Mesendoderm (in vitro differentiated cells): ENCODE data around the gene TDRD3.

Experiments used
- DNase-seq: peaks from one replicate; pipeline ENCODE4 v3.0.0; 2013
- H2AK5ac ChIP-seq: 2 replicates; pipeline ENCODE4 v1.6.1; 2013; ENCODE audit warnings: low read length, inconsistent platforms
- H2BK120ac ChIP-seq: 2 replicates; pipeline ENCODE4 v1.6.1; 2013; ENCODE audit warnings: low read depth, mild to moderate bottlenecking, low read length, moderate library complexity, mixed read lengths
- H2BK15ac ChIP-seq: replicated peaks from 2 replicates; pipeline ENCODE4 v1.6.1; 2013; ENCODE audit warnings: low read depth, mild to moderate bottlenecking, moderate library complexity
- H2BK5ac ChIP-seq: 2 replicates; pipeline ENCODE4 v1.6.1; 2013; ENCODE audit warnings: low read length, inconsistent platforms
- H3K18ac ChIP-seq: 2 replicates; pipeline ENCODE4 v1.6.1; 2013; ENCODE audit warnings: mild to moderate bottlenecking, low read length, mixed read lengths
- H3K23ac ChIP-seq: one replicate; pipeline ENCODE4 v1.6.1; 2013; ENCODE audit warnings: low read length
- H3K27ac ChIP-seq: 2 replicates; pipeline ENCODE4 v1.5.1; 2013; ENCODE audit warnings: low read depth, mild to moderate bottlenecking, inconsistent platforms, low read length, moderate library complexity
- H3K27me3 ChIP-seq: 2 replicates; pipeline ENCODE4 v1.6.1; 2013; ENCODE audit warnings: low read length, control low read depth, mild to moderate bottlenecking, inconsistent platforms; ENCODE audit not compliant: insufficient read depth, poor library complexity
- H3K36me3 ChIP-seq: 2 replicates; pipeline ENCODE4 v1.6.1; 2013; ENCODE audit warnings: low read length, inconsistent platforms; ENCODE audit not compliant: control insufficient read depth, insufficient read depth
- H3K4ac ChIP-seq: one replicate; pipeline ENCODE4 v1.6.1; 2013; ENCODE audit warnings: low read depth, mild to moderate bottlenecking, low read length, moderate library complexity
- H3K4me1 ChIP-seq: 2 replicates; pipeline ENCODE4 v1.6.1; 2013; ENCODE audit warnings: low read depth, low read length, inconsistent platforms; ENCODE audit not compliant: control insufficient read depth
- H3K4me2 ChIP-seq: 2 replicates; pipeline ENCODE4 v1.6.1; 2013; ENCODE audit warnings: low read length
- H3K4me3 ChIP-seq: 2 replicates; pipeline ENCODE4 v1.5.1; 2013; ENCODE audit warnings: mild to moderate bottlenecking, low read length
- H3K56ac ChIP-seq: one replicate; pipeline ENCODE4 v1.6.1; 2013; ENCODE audit warnings: low read length
- H3K79me1 ChIP-seq: 2 replicates; pipeline ENCODE4 v1.6.1; 2013; ENCODE audit warnings: low read length, inconsistent platforms
- H3K79me2 ChIP-seq: 2 replicates; pipeline ENCODE4 v1.6.1; 2013; ENCODE audit warnings: mild to moderate bottlenecking, low read length; ENCODE audit not compliant: control insufficient read depth, insufficient read depth
- H3K9ac ChIP-seq: 2 replicates; pipeline ENCODE4 v1.6.1; 2013; ENCODE audit warnings: low read length, inconsistent platforms
- H4K5ac ChIP-seq: one replicate; pipeline ENCODE4 v1.6.1; 2013; ENCODE audit warnings: low read length
- H4K8ac ChIP-seq: one replicate; pipeline ENCODE4 v1.6.1; 2013; ENCODE audit warnings: low read depth, mild to moderate bottlenecking, control low read depth, low read length, moderate library complexity
- WGBS: extraction: QIAGEN DNeasy Blood & Tissue Kit; methylation state at CpG from one replicate; pipeline ENCODE4 v1.1.7; 2013; ENCODE audit warnings: low lambda C conversion rate, missing lambda C conversion rate; ENCODE audit not compliant: insufficient coverage; ENCODE audit errors: extremely low coverage; 5-methylcytosine and 5-hydroxymethylcytosine counted together

TDRD3 gene

GRCh38 chr13:60441761-60442160 is 44.7 kb downstream of the TDRD3 start:
- no peaks in the 10 kb centered on the region for H3K79me2 ChIP-seq
- H3K4me3 ChIP-seq = no peak overlapping the region
- H2AK5ac ChIP-seq = no peak overlapping the region
- no peak overlapping the region for H3K18ac ChIP-seq
- no peak overlapping the region for H4K5ac ChIP-seq
- DNase-seq = no peak
- no peaks in the 10 kb centered on the region for H3K4me1 ChIP-seq
- no peak overlapping the region for H2BK120ac ChIP-seq
- no peak overlapping the region for H4K8ac ChIP-seq
- H3K4ac ChIP-seq = no peak overlapping the region
- H3K27me3 ChIP-seq = no peaks in the 10 kb centered on the region
- H3K23ac ChIP-seq = no peak overlapping the region
- H3K4me2 ChIP-seq = no peak overlapping the region
- no peak overlapping the region for H3K27ac ChIP-seq
- no CpG with 5 or more reads among the region's 1 CpG for WGBS
- no peak overlapping the region for H2BK15ac ChIP-seq
- no peaks in the 10 kb centered on the region for H3K36me3 ChIP-seq
- H2BK5ac ChIP-seq = no peak overlapping the region
- H3K79me1 ChIP-seq = no peaks in the 10 kb centered on the region
- H3K9ac ChIP-seq = no peak overlapping the region
- no peak overlapping the region for H3K56ac ChIP-seq

- Histone ChIP-seq H3K9ac (no peak overlapping the region), H3K4me2 (no peak overlapping the region), H2BK5ac (no peak overlapping the region), H4K5ac (no peak overlapping the region), H2BK15ac (no peak overlapping the region), H3K27me3 (no peaks in the 10 kb centered on the region), H3K23ac (no peak overlapping the region), H3K4ac (no peak overlapping the region), H2BK120ac (no peak overlapping the region), H3K4me3 (no peak overlapping the region), H3K27ac (no peak overlapping the region), H4K8ac (no peak overlapping the region), H3K36me3 (no peaks in the 10 kb centered on the region), H3K18ac (no peak overlapping the region), H3K79me1 (no peaks in the 10 kb centered on the region), H3K79me2 (no peaks in the 10 kb centered on the region), H3K4me1 (no peaks in the 10 kb centered on the region), H2AK5ac (no peak overlapping the region), H3K56ac (no peak overlapping the region)
- DNase-seq = peak; percentile 55
- WGBS = no CpG with 5 or more reads among the region's 2 CpGs
Observed at GRCh38 chr13:60448907-60449510, 52.0 kb downstream of the TDRD3 start.

- Histone ChIP-seq H3K27me3 (no peaks in the 10 kb centered on the region), H3K18ac (no peak overlapping the region), H2BK120ac (no peak overlapping the region), H3K79me2 (no peaks in the 10 kb centered on the region), H3K36me3 (no peaks in the 10 kb centered on the region), H3K23ac (no peak overlapping the region), H2AK5ac (no peak overlapping the region), H3K4me3 (no peak overlapping the region), H4K5ac (no peak overlapping the region), H3K9ac (no peak overlapping the region), H3K56ac (no peak overlapping the region), H3K79me1 (no peaks in the 10 kb centered on the region), H2BK5ac (no peak overlapping the region), H4K8ac (no peak overlapping the region), H3K27ac (no peak overlapping the region), H3K4me2 (no peak overlapping the region), H3K4me1 (no peaks in the 10 kb centered on the region), H3K4ac (no peak overlapping the region), H2BK15ac (no peak overlapping the region)
- WGBS = no CpG with 5 or more reads among the region's 3 CpGs
- peak; percentile 20 for DNase-seq
Observed at GRCh38 chr13:60453490-60453889, 56.5 kb downstream of the TDRD3 start.

- H2BK15ac ChIP-seq = no peak overlapping the region
- no peak overlapping the region for H3K56ac ChIP-seq
- H3K9ac ChIP-seq = no peak overlapping the region
- no peaks in the 10 kb centered on the region for H3K79me1 ChIP-seq
- H3K27me3 ChIP-seq = no peaks in the 10 kb centered on the region
- DNase-seq = no peak
- H2AK5ac ChIP-seq = no peak overlapping the region
- no peak overlapping the region for H4K5ac ChIP-seq
- H3K4me3 ChIP-seq = no peak overlapping the region
- no peak overlapping the region for H3K23ac ChIP-seq
- no peak overlapping the region for H3K4ac ChIP-seq
- no peak overlapping the region for H3K4me2 ChIP-seq
- no peak overlapping the region for H3K18ac ChIP-seq
- no peaks in the 10 kb centered on the region for H3K79me2 ChIP-seq
- H2BK5ac ChIP-seq = no peak overlapping the region
- no peak overlapping the region for H2BK120ac ChIP-seq
- WGBS = no CpG with 5 or more reads among the region's 1 CpG
- H4K8ac ChIP-seq = no peak overlapping the region
- no peak overlapping the region for H3K27ac ChIP-seq
- no peaks in the 10 kb centered on the region for H3K36me3 ChIP-seq
- no peaks in the 10 kb centered on the region for H3K4me1 ChIP-seq
Observed at GRCh38 chr13:60454425-60454824, 57.4 kb downstream of the TDRD3 start.

GRCh38 chr13:60463787-60464186 is 66.8 kb downstream of the TDRD3 start:
- no peak overlapping the region for H3K4me3 ChIP-seq
- H3K4me2 ChIP-seq = no peak overlapping the region
- H2BK15ac ChIP-seq = no peak overlapping the region
- no peak overlapping the region for H2AK5ac ChIP-seq
- no peak overlapping the region for H3K23ac ChIP-seq
- no peak overlapping the region for H3K56ac ChIP-seq
- H3K9ac ChIP-seq = no peak overlapping the region
- H3K4me1 ChIP-seq = no peaks in the 10 kb centered on the region
- no peak overlapping the region for H3K27ac ChIP-seq
- H3K27me3 ChIP-seq = no peaks in the 10 kb centered on the region
- H3K79me1 ChIP-seq = no peaks in the 10 kb centered on the region
- no peak for DNase-seq
- no peak overlapping the region for H2BK5ac ChIP-seq
- H2BK120ac ChIP-seq = no peak overlapping the region
- no peak overlapping the region for H4K5ac ChIP-seq
- no peak overlapping the region for H3K4ac ChIP-seq
- no peak overlapping the region for H4K8ac ChIP-seq
- H3K36me3 ChIP-seq = no peaks in the 10 kb centered on the region
- no peak overlapping the region for H3K18ac ChIP-seq
- no peaks in the 10 kb centered on the region for H3K79me2 ChIP-seq
- no CpG with 5 or more reads among the region's 1 CpG for WGBS

GRCh38 chr13:60467098-60467497 is 70.1 kb downstream of the TDRD3 start:
- Histone ChIP-seq H3K79me1 (no peaks in the 10 kb centered on the region), H3K4me1 (no peaks in the 10 kb centered on the region), H3K79me2 (no peaks in the 10 kb centered on the region), H2AK5ac (no peak overlapping the region), H2BK5ac (no peak overlapping the region), H3K18ac (no peak overlapping the region), H3K36me3 (no peaks in the 10 kb centered on the region), H3K9ac (no peak overlapping the region), H2BK120ac (no peak overlapping the region), H3K4me2 (no peak overlapping the region), H3K4ac (no peak overlapping the region), H3K27me3 (no peaks in the 10 kb centered on the region), H3K23ac (no peak overlapping the region), H4K8ac (no peak overlapping the region), H3K4me3 (no peak overlapping the region), H2BK15ac (no peak overlapping the region), H3K27ac (no peak overlapping the region), H3K56ac (no peak overlapping the region), H4K5ac (no peak overlapping the region)
- WGBS = no CpG with 5 or more reads among the region's 3 CpGs
- no peak for DNase-seq
